A673 (cell line): ENCODE results near the gene IL1RAPL2. TPM values are rescaled to one million over a fixed set of nuclear protein-coding genes. Genes with fewer than 3 reads are reported as not detected.

Experiments used
- BruUV-seq: library from RNA; stranded (reverse); fragments of 400-500 nt; replicated peaks from 2 replicates; lab custom pipeline; 2021; lab: Mats Ljungman, UMichigan
- CTCF ChIA-PET: fragments of 300-600 bp; sonication (Branson Sonifier 250); formaldehyde crosslinking; loops from one replicate; lab custom pipeline; 2022; ENCODE audit warnings: antibody characterized with exemption; lab: Charles Lee
- POLR2A ChIA-PET: fragments of 300-600 bp; sonication (Branson Sonifier 250); formaldehyde crosslinking; loops from one replicate; lab custom pipeline; 2022; ENCODE audit warnings: antibody characterized with exemption; ENCODE audit not compliant: low non-redundant PET; lab: Charles Lee
- DNase-seq: peaks from one replicate; pipeline ENCODE4 v3.0.0-alpha.2; 2015; ENCODE audit warnings: low spot score
- H3K27ac ChIP-seq: fragments of 200-600 bp; sonication (generic); 2 replicates; pipeline ENCODE4 v1.5.1; 2016; ENCODE audit warnings: mixed run types, low read depth, mild to moderate bottlenecking, mixed read lengths, antibody characterized with exemption, low read length; ENCODE audit not compliant: poor library complexity, severe bottlenecking
- H3K27me3 ChIP-seq: fragments of 200-600 bp; sonication (generic); replicated peaks from 2 replicates; pipeline ENCODE4 v1.6.1; 2017; ENCODE audit warnings: mixed run types, low read depth, mild to moderate bottlenecking, mixed read lengths, antibody characterized with exemption, low read length; ENCODE audit not compliant: insufficient read depth, poor library complexity
- H3K36me3 ChIP-seq: fragments of 200-600 bp; sonication (generic); 2 replicates; pipeline ENCODE4 v1.6.1; 2016; ENCODE audit warnings: mixed run types, mild to moderate bottlenecking, mixed read lengths, antibody characterized with exemption, low read length; ENCODE audit not compliant: insufficient read depth, poor library complexity, severe bottlenecking
- H3K4me1 ChIP-seq: fragments of 200-600 bp; sonication (generic); 2 replicates; pipeline ENCODE4 v1.6.1; 2017; ENCODE audit warnings: mixed run types, mild to moderate bottlenecking, mixed read lengths, antibody characterized with exemption, low read length; ENCODE audit not compliant: insufficient read depth, poor library complexity, severe bottlenecking
- H3K4me3 ChIP-seq: fragments of 200-600 bp; sonication (generic); 2 replicates; pipeline ENCODE4 v1.5.1; 2016; ENCODE audit warnings: low read depth, mixed run types, mild to moderate bottlenecking, mixed read lengths, low read length; ENCODE audit not compliant: poor library complexity, severe bottlenecking
- H3K9me3 ChIP-seq: fragments of 200-600 bp; sonication (generic); 2 replicates; pipeline ENCODE4 v1.6.1; 2016; ENCODE audit warnings: mixed run types, low read depth, mild to moderate bottlenecking, mixed read lengths, antibody characterized with exemption, low read length; ENCODE audit not compliant: poor library complexity, severe bottlenecking
- EZH2 ChIP-seq: fragments of 200-600 bp; sonication (generic); IDR thresholded peaks from 2 replicates; pipeline ENCODE4 v1.6.1; 2017; ENCODE audit warnings: borderline replicate concordance, low read depth, mild to moderate bottlenecking, mixed read lengths, antibody characterized with exemption, low read length; ENCODE audit not compliant: poor library complexity, severe bottlenecking
- intact Hi-C: fragments of 100-400 bp; cut with micrococcal nuclease; formaldehyde crosslinking; loops from one replicate; pipeline ENCODE4 v1.10.0; 2022; ENCODE audit not compliant: unreplicated experiment
- total RNA-seq: library from RNA; stranded (reverse); gene quantifications from 2 replicates; pipeline ENCODE4 v1.2.3, GENCODE V29; 2021
- TF ChIP-seq, protein P1 (sequence below): fragments of 300-800, 200-600 bp; sonication (generic); conservative IDR thresholded peaks from 2 replicates; pipeline ENCODE4 v1.5.1; 2017; ENCODE audit warnings: low read depth, mild to moderate bottlenecking, antibody characterized with exemption, low read length, moderate library complexity, mixed read lengths

The IL1RAPL2 gene
- total RNA-seq, 1 experiment from 2014 or later = not detected

DNA sequence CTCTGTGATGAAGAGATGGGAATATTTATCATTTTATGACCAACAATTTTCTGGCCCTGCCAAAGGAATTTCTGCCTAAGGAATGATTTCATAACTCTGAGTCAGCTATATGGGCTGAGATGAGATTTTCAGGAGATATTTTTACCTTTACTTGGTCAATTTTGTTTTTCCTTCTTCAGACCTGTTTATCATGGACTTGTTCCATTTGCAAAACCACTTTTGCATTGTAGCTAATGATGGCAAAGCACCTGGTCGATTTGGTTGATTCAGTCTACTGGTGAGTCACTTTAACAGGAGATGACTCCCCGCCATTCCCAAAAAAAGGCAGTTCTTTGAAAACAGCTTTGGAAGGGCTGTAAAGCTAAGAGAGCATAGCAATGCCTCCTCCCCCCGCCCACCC lies 601.2 kb downstream of the IL1RAPL2 start:
- Histone ChIP-seq H3K27me3 (no peaks in the 10 kb centered on the region), H3K27ac (no peak overlapping the region), H3K9me3 (no peaks in the 10 kb centered on the region), H3K4me3 (no peak overlapping the region), H3K36me3 (no peaks in the 10 kb centered on the region), H3K4me1 (no peaks in the 10 kb centered on the region)
- ChIA-PET POLR2A (no interaction called here), CTCF (no interaction called here)
- no TSS peak for BruUV-seq
- intact Hi-C loops = no loop called here
- no peak for DNase-seq
- TF ChIP-seq, protein P1, sequence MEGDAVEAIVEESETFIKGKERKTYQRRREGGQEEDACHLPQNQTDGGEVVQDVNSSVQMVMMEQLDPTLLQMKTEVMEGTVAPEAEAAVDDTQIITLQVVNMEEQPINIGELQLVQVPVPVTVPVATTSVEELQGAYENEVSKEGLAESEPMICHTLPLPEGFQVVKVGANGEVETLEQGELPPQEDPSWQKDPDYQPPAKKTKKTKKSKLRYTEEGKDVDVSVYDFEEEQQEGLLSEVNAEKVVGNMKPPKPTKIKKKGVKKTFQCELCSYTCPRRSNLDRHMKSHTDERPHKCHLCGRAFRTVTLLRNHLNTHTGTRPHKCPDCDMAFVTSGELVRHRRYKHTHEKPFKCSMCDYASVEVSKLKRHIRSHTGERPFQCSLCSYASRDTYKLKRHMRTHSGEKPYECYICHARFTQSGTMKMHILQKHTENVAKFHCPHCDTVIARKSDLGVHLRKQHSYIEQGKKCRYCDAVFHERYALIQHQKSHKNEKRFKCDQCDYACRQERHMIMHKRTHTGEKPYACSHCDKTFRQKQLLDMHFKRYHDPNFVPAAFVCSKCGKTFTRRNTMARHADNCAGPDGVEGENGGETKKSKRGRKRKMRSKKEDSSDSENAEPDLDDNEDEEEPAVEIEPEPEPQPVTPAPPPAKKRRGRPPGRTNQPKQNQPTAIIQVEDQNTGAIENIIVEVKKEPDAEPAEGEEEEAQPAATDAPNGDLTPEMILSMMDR = no peak
- no peak for TF ChIP-seq EZH2

DNA sequence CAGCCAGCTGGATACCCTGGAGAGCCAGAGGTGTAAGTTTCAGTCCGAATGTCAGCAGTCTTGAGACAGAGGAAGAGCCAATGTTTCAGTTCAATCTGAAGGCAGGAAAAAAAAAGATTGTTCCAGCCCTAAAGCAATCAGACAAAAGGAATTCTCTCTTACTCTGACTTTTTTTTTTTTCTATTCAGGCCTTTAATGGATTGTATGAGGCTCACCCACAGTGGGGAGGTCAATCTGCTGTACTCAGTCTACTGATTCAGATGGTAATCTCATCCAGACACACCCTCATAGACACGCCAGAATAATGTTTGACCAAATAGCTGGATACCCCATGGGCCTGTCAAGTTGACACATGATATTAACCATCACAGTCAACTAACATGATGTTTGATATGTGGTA lies 602.6 kb downstream of the IL1RAPL2 start:
- CTCF ChIA-PET = no interaction called here

DNA sequence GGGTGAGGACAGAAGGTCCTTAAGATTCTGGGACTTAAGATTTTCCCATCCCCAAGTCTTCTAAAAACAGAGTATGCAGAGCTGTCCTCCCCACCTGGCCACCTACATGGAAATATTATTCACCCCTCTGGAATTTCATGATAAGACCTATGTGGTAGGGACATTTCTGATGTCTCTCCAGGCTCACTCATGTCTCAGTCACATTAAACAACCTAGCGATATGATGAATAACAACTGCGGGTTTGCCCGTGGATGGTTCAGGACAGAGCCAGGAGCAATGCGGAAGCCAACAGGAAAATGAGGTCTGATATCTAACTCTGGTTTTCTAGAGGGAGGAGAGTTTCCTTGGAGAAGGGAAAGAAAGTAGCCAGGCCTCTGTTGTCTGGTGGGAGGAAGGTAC lies 607.1 kb downstream of the IL1RAPL2 start:
- ChIA-PET CTCF (no interaction called here), POLR2A (no interaction called here)
- BruUV-seq = no TSS peak
- intact Hi-C loops = no loop called here
- Histone ChIP-seq H3K4me3 (no peak overlapping the region), H3K9me3 (no peaks in the 10 kb centered on the region), H3K4me1 (no peaks in the 10 kb centered on the region), H3K27me3 (no peaks in the 10 kb centered on the region), H3K36me3 (no peaks in the 10 kb centered on the region), H3K27ac (no peak overlapping the region)
- TF ChIP-seq, protein P1 = no peak
- no peak for DNase-seq

More for the DNA sequence above, 602.6 kb downstream of the IL1RAPL2 start:
- TF ChIP-seq EZH2 = no peak
- TF ChIP-seq, protein P1 = no peak
- Histone ChIP-seq H3K27me3 (no peaks in the 10 kb centered on the region), H3K9me3 (no peaks in the 10 kb centered on the region), H3K4me3 (no peak overlapping the region), H3K4me1 (no peaks in the 10 kb centered on the region), H3K27ac (no peak overlapping the region), H3K36me3 (no peaks in the 10 kb centered on the region)
- POLR2A ChIA-PET = no interaction called here
- no peak for DNase-seq
- BruUV-seq = no TSS peak
- intact Hi-C loops = no loop called here
